AG09309 (cell line): ENCODE data around the gene CUTC.

Experiments
- DNase-seq: peaks from one replicate; pipeline ENCODE4 v3.0.0-alpha.2; 2010; ENCODE audit warnings: low read depth
- H3K4me3 ChIP-seq: 2 replicates; pipeline ENCODE4 v1.5.1; 2011; ENCODE audit warnings: mild to moderate bottlenecking, low read depth, low read length, moderate library complexity; ENCODE audit not compliant: control insufficient read depth
- CTCF ChIP-seq: IDR thresholded peaks from 2 replicates; pipeline ENCODE4 v1.5.1; 2011; ENCODE audit warnings: mild to moderate bottlenecking, low read depth, low read length, inconsistent platforms; ENCODE audit not compliant: insufficient read depth, control insufficient read depth; ENCODE audit errors: missing control alignments

CUTC gene

GRCh38 chr10:99756159-99756558 is 24.1 kb downstream of the CUTC start:
- TF ChIP-seq CTCF: no peak
- no peak for DNase-seq
- no peak overlapping the region for H3K4me3 ChIP-seq

GRCh38 chr10:99758211-99758891 is 26.3 kb downstream of the CUTC start:
- TF ChIP-seq CTCF: no peak
- no peak overlapping the region for H3K4me3 ChIP-seq
- no peak for DNase-seq

GRCh38 chr10:99760321-99760720 is 28.3 kb downstream of the CUTC start:
- no peak for DNase-seq
- no peak overlapping the region for H3K4me3 ChIP-seq
- no peak for TF ChIP-seq CTCF

DNA sequence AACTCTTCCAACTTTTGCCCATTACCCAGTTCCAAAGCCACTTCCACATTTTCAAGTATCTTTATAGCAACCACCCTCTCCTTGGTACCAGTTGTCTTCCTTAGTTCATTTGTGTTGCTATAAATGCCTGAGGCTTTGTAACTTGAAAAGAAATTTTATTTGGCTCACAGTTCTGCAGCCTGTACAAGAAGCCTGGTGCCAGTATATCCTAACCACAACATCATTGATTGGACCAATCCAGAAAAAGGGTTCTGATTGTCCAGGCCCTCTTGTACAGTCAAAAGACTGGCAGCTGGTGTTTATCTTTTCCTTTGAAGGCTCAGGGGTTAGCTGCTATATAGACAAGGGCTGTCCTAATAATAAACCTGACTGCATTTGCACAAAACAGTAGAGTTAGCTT is 29.3 kb downstream of the CUTC start:
- DNase-seq: no peak
- no peak overlapping the region for H3K4me3 ChIP-seq
- TF ChIP-seq CTCF: no peak

DNA sequence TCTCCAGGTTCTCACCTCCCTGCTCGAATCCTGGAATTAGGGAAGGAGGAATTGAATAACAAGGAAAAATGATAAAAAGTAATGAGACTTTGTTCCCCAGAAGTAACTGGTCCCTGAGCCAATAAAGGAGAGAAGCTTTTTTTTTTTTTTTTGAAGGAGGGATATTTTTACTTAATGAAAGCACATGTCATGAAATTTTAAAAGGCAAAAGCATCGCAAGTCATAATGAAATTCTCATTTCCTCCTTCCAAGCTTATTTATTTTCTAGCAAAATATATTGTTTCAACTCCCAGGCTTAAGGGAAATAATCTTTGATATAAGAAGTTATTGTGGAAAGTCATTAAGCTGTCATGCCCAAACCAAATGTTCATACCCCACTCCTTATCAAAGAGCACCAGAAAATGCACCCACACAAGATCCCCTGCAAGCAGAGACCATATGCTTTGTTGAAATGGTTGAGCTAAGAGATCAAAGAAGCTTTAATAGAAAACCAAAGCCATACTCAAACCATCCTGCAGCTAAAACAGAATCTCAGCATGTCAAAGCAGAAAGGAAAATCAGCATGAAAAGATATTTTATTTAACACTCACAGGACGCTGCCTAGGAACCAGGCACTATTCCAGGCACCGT is 33.8 kb downstream of the CUTC start:
- no peak for TF ChIP-seq CTCF
- no peak overlapping the region for H3K4me3 ChIP-seq
- no peak for DNase-seq

DNA sequence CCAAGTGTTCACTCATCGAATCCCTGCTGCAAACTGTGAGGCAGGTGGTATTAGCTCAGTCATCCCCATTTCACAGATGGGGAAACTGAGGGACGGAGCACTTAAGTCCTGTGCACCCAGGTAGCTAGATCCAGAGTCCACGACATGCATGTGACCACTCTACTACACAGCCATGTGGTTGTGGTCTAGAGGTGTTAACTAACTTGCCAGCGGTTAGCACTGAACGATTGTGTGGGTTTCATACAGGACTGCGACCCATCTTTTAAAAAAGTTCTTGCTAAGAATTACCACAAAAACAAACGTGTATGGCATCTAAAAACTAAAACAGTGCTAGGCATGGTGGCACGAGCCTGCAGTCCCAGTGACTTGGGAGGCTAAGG is 34.3 kb downstream of the CUTC start:
- no peak overlapping the region for H3K4me3 ChIP-seq
- no peak for TF ChIP-seq CTCF
- DNase-seq: no peak
